Trophoblast cell (in vitro differentiated cells and primary cell): ENCODE measurements around the gene SHCBP1.

Source experiments
- DNase-seq, 2 donors: peaks; one replicate each; pipeline ENCODE4 v3.0.0-alpha.2; 2016
- H2AFZ ChIP-seq: 2 replicates; pipeline ENCODE4 v1.6.1; 2013; ENCODE audit warnings: low read length, moderate library complexity, mild to moderate bottlenecking; ENCODE audit not compliant: insufficient read depth, poor library complexity
- H2AK5ac ChIP-seq: 2 replicates; pipeline ENCODE4 v1.6.1; 2013; ENCODE audit warnings: mild to moderate bottlenecking, low read length
- H2BK120ac ChIP-seq: 2 replicates; pipeline ENCODE4 v1.6.1; 2013; ENCODE audit warnings: low read length, mild to moderate bottlenecking, moderate library complexity; ENCODE audit not compliant: insufficient read depth, poor library complexity
- H2BK12ac ChIP-seq: 2 replicates; pipeline ENCODE4 v1.6.1; 2013; ENCODE audit warnings: mild to moderate bottlenecking, low read length, moderate library complexity
- H2BK5ac ChIP-seq: 2 replicates; pipeline ENCODE4 v1.6.1; 2013; ENCODE audit warnings: low read length, low read depth, moderate library complexity, mild to moderate bottlenecking; ENCODE audit not compliant: poor library complexity
- H3K14ac ChIP-seq: 2 replicates; pipeline ENCODE4 v1.6.1; 2013; ENCODE audit warnings: mild to moderate bottlenecking, low read length
- H3K18ac ChIP-seq: 2 replicates; pipeline ENCODE4 v1.6.1; 2013; ENCODE audit warnings: mild to moderate bottlenecking, low read length
- H3K23ac ChIP-seq: 2 replicates; pipeline ENCODE4 v1.6.1; 2013; ENCODE audit warnings: low read length
- H3K27ac ChIP-seq: 2 replicates; pipeline ENCODE4 v1.5.1; 2013; ENCODE audit warnings: low read depth, mild to moderate bottlenecking, inconsistent platforms, low read length, moderate library complexity
- H3K27me3 ChIP-seq: 2 replicates; pipeline ENCODE4 v1.6.1; 2013; ENCODE audit warnings: inconsistent platforms, mild to moderate bottlenecking, low read length, moderate library complexity; ENCODE audit not compliant: insufficient read depth
- H3K36me3 ChIP-seq, 2 experiments: 1 replicate in 1 of 2; 2 replicates in 1 of 2; pipeline ENCODE4 v1.6.1; 2013; ENCODE audit warnings: low read length in 2 of 2, mild to moderate bottlenecking in 2 of 2, moderate library complexity in 1 of 2; ENCODE audit not compliant: insufficient read depth in 2 of 2, control insufficient read depth in 1 of 2
- H3K4ac ChIP-seq: 2 replicates; pipeline ENCODE4 v1.6.1; 2013; ENCODE audit warnings: low read depth, mild to moderate bottlenecking, low read length, moderate library complexity
- H3K4me1 ChIP-seq, 2 experiments: 1 replicate in 1 of 2; 2 replicates in 1 of 2; pipeline ENCODE4 v1.6.1; 2013; ENCODE audit warnings: low read length in 2 of 2, mild to moderate bottlenecking in 2 of 2, moderate library complexity in 1 of 2; ENCODE audit not compliant: insufficient read depth in 2 of 2, control insufficient read depth in 1 of 2
- H3K4me2 ChIP-seq: 2 replicates; pipeline ENCODE4 v1.6.1; 2013; ENCODE audit warnings: inconsistent platforms, mild to moderate bottlenecking, low read length, moderate library complexity
- H3K4me3 ChIP-seq: 2 replicates; pipeline ENCODE4 v1.5.1; 2013; ENCODE audit warnings: mild to moderate bottlenecking, low read depth, low read length, inconsistent platforms
- H3K79me1 ChIP-seq: one replicate; pipeline ENCODE4 v1.6.1; 2013; ENCODE audit warnings: low read length
- H3K79me2 ChIP-seq: 2 replicates; pipeline ENCODE4 v1.6.1; 2013; ENCODE audit warnings: low read length, mild to moderate bottlenecking; ENCODE audit not compliant: control insufficient read depth, insufficient read depth, poor library complexity
- H3K9ac ChIP-seq: 2 replicates; pipeline ENCODE4 v1.6.1; 2013; ENCODE audit warnings: mild to moderate bottlenecking, low read length
- H3K9me3 ChIP-seq: 2 replicates; pipeline ENCODE4 v1.6.1; 2013; ENCODE audit warnings: low read depth, mild to moderate bottlenecking, control low read depth, inconsistent platforms, low read length; ENCODE audit not compliant: insufficient read depth
- H4K12ac ChIP-seq: 2 replicates; pipeline ENCODE4 v1.6.1; 2013; ENCODE audit warnings: low read depth, mild to moderate bottlenecking, low read length, moderate library complexity
- H4K8ac ChIP-seq: 2 replicates; pipeline ENCODE4 v1.6.1; 2013; ENCODE audit warnings: low read depth, mild to moderate bottlenecking, low read length, moderate library complexity
- H4K91ac ChIP-seq: one replicate; pipeline ENCODE4 v1.6.1; 2013; ENCODE audit warnings: low read depth, mild to moderate bottlenecking, low read length, moderate library complexity
- WGBS: extraction: QIAGEN DNeasy Blood & Tissue Kit; methylation state at CpG from one replicate; pipeline ENCODE4 v1.1.7; 2013; ENCODE audit warnings: missing lambda C conversion rate; ENCODE audit not compliant: insufficient read length, insufficient coverage; ENCODE audit errors: extremely low coverage; 5-methylcytosine and 5-hydroxymethylcytosine counted together

The SHCBP1 gene

GRCh38 chr16:46573834-46574159 is 47.4 kb downstream of the SHCBP1 start:
- H3K27ac ChIP-seq: no peak overlapping the region
- no CpG with 5 or more reads among the region's 13 CpGs for WGBS
- peaks cover 0 to 3% of the 10 kb centered on the region in 2 experiments for H3K36me3 ChIP-seq
- no peak overlapping the region for H3K9ac ChIP-seq
- peak overlapping the region; percentile 7 for H3K4me2 ChIP-seq
- H2AFZ ChIP-seq: no peak overlapping the region
- H2BK5ac ChIP-seq: no peak overlapping the region
- no peak overlapping the region for H3K23ac ChIP-seq
- H3K4me3 ChIP-seq: peak overlapping the region; percentile 53
- H3K4ac ChIP-seq: no peak overlapping the region
- H3K79me2 ChIP-seq: peaks cover 2% of the 10 kb centered on the region
- DNase-seq: no peak
- H3K9me3 ChIP-seq: peaks cover 12% of the 10 kb centered on the region
- no peak overlapping the region for H2BK120ac ChIP-seq
- peak overlapping the region; percentile 11 for H2BK12ac ChIP-seq
- peak overlapping the region; percentile 64 for H3K14ac ChIP-seq
- no peak overlapping the region for H2AK5ac ChIP-seq
- H3K4me1 ChIP-seq: peaks cover 10 to 11% of the 10 kb centered on the region in 2 experiments
- H3K18ac ChIP-seq: peak overlapping the region; percentile 47
- H3K79me1 ChIP-seq: peaks cover 5% of the 10 kb centered on the region
- no peak overlapping the region for H4K12ac ChIP-seq
- no peak overlapping the region for H4K8ac ChIP-seq
- H3K27me3 ChIP-seq: no peaks in the 10 kb centered on the region
- H4K91ac ChIP-seq: no peak overlapping the region

- Histone ChIP-seq H2AFZ (no peak overlapping the region), H3K23ac (no peak overlapping the region), H3K9ac (no peak overlapping the region), H3K36me3 (peaks cover 0 to 3% of the 10 kb centered on the region in 2 experiments), H3K4me2 (peak overlapping the region; percentile 7), H4K91ac (no peak overlapping the region), H3K79me1 (peaks cover 5% of the 10 kb centered on the region), H4K8ac (peak overlapping the region; percentile 9), H3K4me1 (peaks cover 10 to 11% of the 10 kb centered on the region in 2 experiments), H3K27me3 (no peaks in the 10 kb centered on the region), H3K9me3 (peaks cover 14% of the 10 kb centered on the region), H4K12ac (no peak overlapping the region), H2BK12ac (no peak overlapping the region), H2BK5ac (no peak overlapping the region), H3K4me3 (peak overlapping the region; percentile 53), H3K79me2 (peaks cover 2% of the 10 kb centered on the region), H2BK120ac (no peak overlapping the region), H3K4ac (no peak overlapping the region), H3K27ac (no peak overlapping the region), H2AK5ac (no peak overlapping the region), H3K18ac (no peak overlapping the region), H3K14ac (no peak overlapping the region)
- WGBS: no CpG with 5 or more reads among the region's 27 CpGs
- peak; percentile 76 to 89 for DNase-seq
Measured at GRCh38 chr16:46573008-46573833, 48.0 kb downstream of the SHCBP1 start.

GRCh38 chr16:46569231-46569735 is 51.9 kb downstream of the SHCBP1 start:
- H3K9ac ChIP-seq: no peak overlapping the region
- no peak overlapping the region for H4K8ac ChIP-seq
- no peak overlapping the region for H4K12ac ChIP-seq
- no peak overlapping the region for H2BK12ac ChIP-seq
- no peak overlapping the region for H3K14ac ChIP-seq
- no peaks in the 10 kb centered on the region for H3K27me3 ChIP-seq
- H3K79me2 ChIP-seq: peaks cover 2% of the 10 kb centered on the region
- no peak overlapping the region for H2AK5ac ChIP-seq
- H2AFZ ChIP-seq: no peak overlapping the region
- no peak overlapping the region for H3K27ac ChIP-seq
- H3K9me3 ChIP-seq: peaks cover 16% of the 10 kb centered on the region
- H3K79me1 ChIP-seq: peaks cover 5% of the 10 kb centered on the region
- peaks cover 7 to 8% of the 10 kb centered on the region in 2 experiments for H3K4me1 ChIP-seq
- no peak overlapping the region for H3K4me2 ChIP-seq
- H3K23ac ChIP-seq: no peak overlapping the region
- H3K36me3 ChIP-seq: no peaks in the 10 kb centered on the region
- H3K4me3 ChIP-seq: no peak overlapping the region
- DNase-seq: no peak
- no peak overlapping the region for H4K91ac ChIP-seq
- no peak overlapping the region for H3K18ac ChIP-seq
- H2BK5ac ChIP-seq: no peak overlapping the region
- H3K4ac ChIP-seq: no peak overlapping the region
- WGBS: no CpG with 5 or more reads among the region's 27 CpGs
- H2BK120ac ChIP-seq: no peak overlapping the region

GRCh38 chr16:46568472-46569230 is 52.5 kb downstream of the SHCBP1 start:
- no CpG with 5 or more reads among the region's 42 CpGs for WGBS
- peaks cover 4 to 5% of the 10 kb centered on the region in 2 experiments for H3K4me1 ChIP-seq
- H3K23ac ChIP-seq: no peak overlapping the region
- H2BK120ac ChIP-seq: no peak overlapping the region
- H3K4me2 ChIP-seq: no peak overlapping the region
- no peak overlapping the region for H2AK5ac ChIP-seq
- no peaks in the 10 kb centered on the region for H3K36me3 ChIP-seq
- H3K4me3 ChIP-seq: no peak overlapping the region
- no peak overlapping the region for H2BK12ac ChIP-seq
- H3K27ac ChIP-seq: no peak overlapping the region
- no peak overlapping the region for H4K12ac ChIP-seq
- H2AFZ ChIP-seq: no peak overlapping the region
- no peak overlapping the region for H3K14ac ChIP-seq
- no peak overlapping the region for H4K91ac ChIP-seq
- H3K79me2 ChIP-seq: no peaks in the 10 kb centered on the region
- peak in 1 of 2 donors; percentile 18 for DNase-seq
- no peak overlapping the region for H3K18ac ChIP-seq
- H3K27me3 ChIP-seq: no peaks in the 10 kb centered on the region
- no peak overlapping the region for H4K8ac ChIP-seq
- H2BK5ac ChIP-seq: no peak overlapping the region
- no peak overlapping the region for H3K4ac ChIP-seq
- peaks cover 16% of the 10 kb centered on the region for H3K9me3 ChIP-seq
- H3K9ac ChIP-seq: no peak overlapping the region
- H3K79me1 ChIP-seq: peaks cover 2% of the 10 kb centered on the region
